Thoracic aorta (tissue), 2 donors: ENCODE results near the gene MOB3B. TPM values are rescaled to one million over a fixed set of nuclear protein-coding genes. Genes with fewer than 3 reads are reported as not detected.

Experiments used
- ATAC-seq: fragments of 150-250 bp; one replicate; pipeline ENCODE4 v1.8.0; 2017; ENCODE audit warnings: low read depth; ENCODE audit not compliant: insufficient number of reproducible peaks, low FRiP score
- DNase-seq: peaks from one replicate; pipeline ENCODE4 v3.0.0-alpha.2; 2020; ENCODE audit warnings: low spot score
- H3K27ac ChIP-seq, 2 donors: fragments of 200-600 bp; sonication (generic); 1 replicate in 1 of 2; 2 replicates in 1 of 2; pipeline ENCODE4 v1.5.1; 2016; ENCODE audit warnings: mild to moderate bottlenecking in 2 of 2, moderate library complexity in 2 of 2
- H3K27me3 ChIP-seq: fragments of 200-600 bp; sonication (generic); replicated peaks from 2 replicates; pipeline ENCODE4 v1.6.0; 2016; ENCODE audit warnings: mild to moderate bottlenecking; ENCODE audit not compliant: insufficient read depth
- H3K36me3 ChIP-seq: fragments of 200-600 bp; sonication (generic); one replicate; pipeline ENCODE4 v1.5.1; 2016
- H3K4me1 ChIP-seq, 2 donors: fragments of 200-600 bp; sonication (generic); 1 replicate in 1 of 2; 2 replicates in 1 of 2; pipeline versions ENCODE4 v1.5.1 to v1.6.0; 2016; ENCODE audit warnings: low read depth in 2 of 2, mild to moderate bottlenecking in 1 of 2; ENCODE audit not compliant: control insufficient read depth in 1 of 2
- H3K4me3 ChIP-seq: fragments of 200-600 bp; sonication (generic); 2 replicates; pipeline ENCODE4 v1.5.1; 2016; ENCODE audit warnings: mild to moderate bottlenecking
- H3K9me3 ChIP-seq: fragments of 200-600 bp; sonication (generic); 2 replicates; pipeline ENCODE4 v1.5.1; 2016
- total RNA-seq, 2 donors: library from RNA; depleted of rRNA; stranded (reverse); fragments of >200 nt; gene quantifications; one replicate each; pipeline versions ENCODE4 v1.1.0 to v1.2.3, GENCODE V29; 2016
- TF ChIP-seq, protein P1 (sequence below): fragments of 200-600 bp; sonication (generic); IDR thresholded peaks from one replicate; pipeline ENCODE4 v1.5.1; 2019; ENCODE audit warnings: antibody characterized with exemption

The MOB3B gene
- total RNA-seq, 2 donors from 2014 or later = 6.6 to 11.1 TPM

DNA sequence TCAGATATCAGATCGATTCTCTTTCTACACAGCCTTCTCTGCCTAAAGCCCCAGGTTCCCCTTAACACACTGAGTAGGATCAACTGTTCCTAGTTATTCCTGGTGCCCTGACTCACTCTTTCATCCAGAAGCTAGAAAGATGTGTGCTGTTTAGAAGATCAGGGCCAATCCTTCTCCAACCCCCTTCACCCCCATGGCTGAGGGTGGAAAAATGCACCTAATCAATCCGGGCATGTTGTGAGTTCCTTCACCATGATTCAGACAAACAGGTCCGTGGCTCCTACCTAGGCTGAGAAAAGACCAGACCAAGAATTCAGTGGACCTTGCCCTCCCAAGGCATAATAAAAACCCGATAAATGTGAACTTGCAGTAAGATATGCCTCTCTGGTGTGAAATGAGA, 147.3 kb downstream of the MOB3B start:
- DNase-seq (no peak), ATAC-seq (no peak)
- no peaks in the 10 kb centered on the region for H3K9me3 ChIP-seq
- no peaks in the 10 kb centered on the region for H3K27me3 ChIP-seq
- H3K4me1 ChIP-seq = peaks cover 2 to 9% of the 10 kb centered on the region in 2 donors
- no peak overlapping the region for H3K4me3 ChIP-seq
- H3K27ac ChIP-seq = no peak overlapping the region
- no peaks in the 10 kb centered on the region for H3K36me3 ChIP-seq
- TF ChIP-seq, protein P1, sequence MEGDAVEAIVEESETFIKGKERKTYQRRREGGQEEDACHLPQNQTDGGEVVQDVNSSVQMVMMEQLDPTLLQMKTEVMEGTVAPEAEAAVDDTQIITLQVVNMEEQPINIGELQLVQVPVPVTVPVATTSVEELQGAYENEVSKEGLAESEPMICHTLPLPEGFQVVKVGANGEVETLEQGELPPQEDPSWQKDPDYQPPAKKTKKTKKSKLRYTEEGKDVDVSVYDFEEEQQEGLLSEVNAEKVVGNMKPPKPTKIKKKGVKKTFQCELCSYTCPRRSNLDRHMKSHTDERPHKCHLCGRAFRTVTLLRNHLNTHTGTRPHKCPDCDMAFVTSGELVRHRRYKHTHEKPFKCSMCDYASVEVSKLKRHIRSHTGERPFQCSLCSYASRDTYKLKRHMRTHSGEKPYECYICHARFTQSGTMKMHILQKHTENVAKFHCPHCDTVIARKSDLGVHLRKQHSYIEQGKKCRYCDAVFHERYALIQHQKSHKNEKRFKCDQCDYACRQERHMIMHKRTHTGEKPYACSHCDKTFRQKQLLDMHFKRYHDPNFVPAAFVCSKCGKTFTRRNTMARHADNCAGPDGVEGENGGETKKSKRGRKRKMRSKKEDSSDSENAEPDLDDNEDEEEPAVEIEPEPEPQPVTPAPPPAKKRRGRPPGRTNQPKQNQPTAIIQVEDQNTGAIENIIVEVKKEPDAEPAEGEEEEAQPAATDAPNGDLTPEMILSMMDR = no peak

DNA sequence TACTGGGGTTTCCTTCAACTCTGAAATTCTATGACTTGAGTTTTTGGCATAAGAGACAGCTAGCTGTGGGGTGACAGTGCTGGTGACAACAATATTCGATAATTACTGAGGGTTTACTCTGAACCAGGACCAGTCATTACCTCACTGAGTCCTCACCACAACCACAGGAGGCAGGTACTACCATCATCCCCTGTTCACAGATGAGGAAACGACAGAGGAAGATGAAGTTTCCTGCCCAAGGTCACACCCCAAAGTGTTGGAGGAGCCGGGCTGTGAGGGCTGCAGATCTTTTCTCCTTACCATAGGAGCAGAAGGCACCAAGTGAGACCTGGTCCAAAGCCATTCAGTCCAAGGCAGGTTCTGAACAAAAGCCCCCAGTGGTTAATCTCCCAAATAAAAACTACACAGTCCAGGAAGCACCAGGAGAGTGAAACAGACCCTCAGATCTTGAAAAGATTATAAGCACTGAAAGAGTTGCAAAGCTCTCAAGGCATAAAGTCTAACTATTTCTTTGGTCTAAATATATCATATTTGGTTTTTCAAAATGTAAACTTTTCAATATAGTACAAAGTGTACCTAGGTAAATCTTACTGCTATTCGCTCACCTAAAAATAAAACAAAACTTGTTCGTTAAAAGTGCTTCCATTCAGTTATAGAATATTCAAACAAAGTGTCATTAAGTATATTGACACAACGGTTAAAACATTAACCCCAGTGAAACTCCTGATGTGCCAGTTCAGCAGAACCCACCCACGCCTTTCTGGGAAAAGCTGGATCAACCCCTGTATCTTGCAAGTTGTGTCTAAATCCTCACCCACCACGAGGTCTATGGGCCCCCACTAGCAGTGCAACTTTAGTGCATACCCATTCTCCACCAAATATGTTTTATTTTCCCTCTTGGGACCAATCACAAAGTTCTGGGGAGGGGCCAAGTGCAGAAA, 150.0 kb downstream of the MOB3B start:
- H3K4me1 ChIP-seq = no peaks in the 10 kb centered on the region
- DNase-seq = no peak
- no peak for ATAC-seq
- no peaks in the 10 kb centered on the region for H3K9me3 ChIP-seq
- no peak overlapping the region for H3K27ac ChIP-seq
- H3K27me3 ChIP-seq = no peaks in the 10 kb centered on the region
- TF ChIP-seq, protein P1 = no peak
- no peaks in the 10 kb centered on the region for H3K36me3 ChIP-seq
- H3K4me3 ChIP-seq = no peak overlapping the region

DNA sequence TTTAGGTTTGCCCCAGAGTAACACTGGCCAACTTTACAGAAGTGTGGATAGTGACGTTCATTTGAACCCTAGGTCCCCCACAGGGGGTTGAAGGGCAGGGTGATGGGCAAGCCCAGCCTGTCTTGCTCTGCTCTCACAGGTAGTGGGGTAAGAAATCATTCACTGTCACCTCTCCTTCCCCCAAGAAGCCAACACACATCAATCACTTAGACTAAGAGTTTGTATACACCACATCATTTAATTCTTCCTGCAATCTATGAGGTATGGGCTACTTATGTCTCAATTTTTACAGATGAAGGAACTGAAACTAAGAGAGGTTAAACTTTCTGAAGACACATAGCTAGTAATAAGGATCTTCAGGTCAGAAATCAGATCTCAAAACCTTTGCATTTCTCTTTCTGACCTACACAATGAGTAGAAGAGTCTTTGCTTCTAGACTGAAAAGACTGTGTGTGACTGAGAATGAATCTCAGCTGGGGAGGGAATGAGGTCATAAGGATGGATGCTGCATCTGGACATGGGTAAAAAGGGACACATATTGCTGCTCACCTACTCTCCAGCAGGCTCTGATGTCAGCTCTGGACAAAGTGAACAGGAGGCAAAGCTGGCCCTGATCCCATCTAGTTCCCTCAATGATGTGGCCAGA, 151.7 kb downstream of the MOB3B start:
- Histone ChIP-seq H3K27ac (no peak overlapping the region), H3K4me3 (no peak overlapping the region), H3K36me3 (no peaks in the 10 kb centered on the region), H3K9me3 (no peaks in the 10 kb centered on the region), H3K27me3 (no peaks in the 10 kb centered on the region), H3K4me1 (no peaks in the 10 kb centered on the region)
- ATAC-seq = no peak
- TF ChIP-seq, protein P1 = no peak
- no peak for DNase-seq

DNA sequence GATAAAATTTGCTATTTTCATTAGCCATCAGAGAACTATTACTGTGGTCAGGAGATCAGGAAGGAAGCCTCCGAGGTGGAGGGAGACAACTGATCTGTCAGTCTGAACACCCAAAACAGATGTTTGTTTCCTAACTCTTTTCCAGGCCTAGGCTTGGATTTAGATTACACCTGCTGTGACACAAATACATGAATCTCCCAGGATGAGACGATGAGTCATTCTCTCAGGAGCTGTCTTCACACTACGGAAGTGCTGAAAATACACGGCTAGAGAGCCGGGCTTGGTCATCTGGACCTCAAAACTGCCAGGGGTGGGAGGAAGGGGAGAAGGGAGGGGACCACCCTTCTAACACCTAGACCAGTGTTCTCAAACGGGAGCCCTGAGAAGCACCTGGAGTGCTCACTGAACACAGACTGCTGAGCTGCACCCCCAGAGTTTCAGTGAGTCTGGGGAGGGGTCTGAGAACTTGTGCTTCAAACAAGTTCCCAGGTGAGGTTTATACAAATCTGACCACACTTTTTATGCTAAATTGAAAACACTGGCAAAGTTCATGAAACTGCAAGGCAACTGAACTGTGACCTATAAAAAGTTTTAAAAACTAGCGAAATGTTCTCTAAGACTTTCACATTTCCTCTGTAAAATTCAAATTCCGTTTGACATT, 152.3 kb downstream of the MOB3B start:
- no peaks in the 10 kb centered on the region for H3K27me3 ChIP-seq
- H3K27ac ChIP-seq = no peak overlapping the region
- no peak for DNase-seq
- H3K4me3 ChIP-seq = no peak overlapping the region
- H3K9me3 ChIP-seq = no peaks in the 10 kb centered on the region
- ATAC-seq = no peak
- H3K4me1 ChIP-seq = no peaks in the 10 kb centered on the region
- no peaks in the 10 kb centered on the region for H3K36me3 ChIP-seq
- TF ChIP-seq, protein P1 = no peak

DNA sequence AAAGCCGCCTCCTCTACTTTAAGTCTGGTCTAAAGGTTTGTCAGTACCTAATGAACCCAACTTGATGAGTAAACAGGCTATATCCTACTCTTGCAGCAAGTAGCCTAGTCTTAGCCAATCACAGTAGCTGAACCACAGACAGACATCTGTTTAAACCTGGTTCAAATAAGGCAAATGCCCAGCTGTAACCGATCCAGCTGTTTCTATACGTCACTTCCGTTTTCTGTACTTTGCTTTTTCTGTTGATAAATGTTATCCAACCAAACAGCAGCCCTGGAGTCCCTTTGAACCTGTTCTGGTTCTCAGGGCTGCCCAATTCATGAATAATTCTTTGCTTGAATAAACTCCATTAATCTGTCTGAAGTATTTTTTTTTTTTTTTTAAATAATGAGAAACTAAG, 155.8 kb downstream of the MOB3B start:
- no peak overlapping the region for H3K4me3 ChIP-seq
- TF ChIP-seq, protein P1 = no peak
- no peak for ATAC-seq
- H3K9me3 ChIP-seq = no peaks in the 10 kb centered on the region
- H3K4me1 ChIP-seq = peaks cover 0 to 6% of the 10 kb centered on the region in 2 donors
- H3K27me3 ChIP-seq = no peaks in the 10 kb centered on the region
- DNase-seq = no peak
- H3K36me3 ChIP-seq = no peaks in the 10 kb centered on the region
- no peak overlapping the region for H3K27ac ChIP-seq
